ENCODE measurements around the gene RNF149. TPM values are rescaled to one million over a fixed set of nuclear protein-coding genes. Genes with fewer than 3 reads are reported as not detected.
"Not testable (repeated sequence)": the region's sequence is repeated elsewhere in the genome, so short reads cannot be mapped to it uniquely, and the experiment has no call there.

RNF149 gene
- total RNA-seq, 1 donor from 2014 or later = 39.9 TPM

- Histone ChIP-seq H3K9me3 (no peaks in the 10 kb centered on the region), H3K27ac (no peak overlapping the region), H3K36me3 (no peaks in the 10 kb centered on the region), H3K27me3 (no peaks in the 10 kb centered on the region), H3K4me3 (no peak overlapping the region), H3K4me1 (no peaks in the 10 kb centered on the region)
- intact Hi-C loops (cut with DNase I) = no loop called here
- no peak for DNase-seq (ENCODE audit: low spot score in 2 of 2)
- TF ChIP-seq, protein P1, sequence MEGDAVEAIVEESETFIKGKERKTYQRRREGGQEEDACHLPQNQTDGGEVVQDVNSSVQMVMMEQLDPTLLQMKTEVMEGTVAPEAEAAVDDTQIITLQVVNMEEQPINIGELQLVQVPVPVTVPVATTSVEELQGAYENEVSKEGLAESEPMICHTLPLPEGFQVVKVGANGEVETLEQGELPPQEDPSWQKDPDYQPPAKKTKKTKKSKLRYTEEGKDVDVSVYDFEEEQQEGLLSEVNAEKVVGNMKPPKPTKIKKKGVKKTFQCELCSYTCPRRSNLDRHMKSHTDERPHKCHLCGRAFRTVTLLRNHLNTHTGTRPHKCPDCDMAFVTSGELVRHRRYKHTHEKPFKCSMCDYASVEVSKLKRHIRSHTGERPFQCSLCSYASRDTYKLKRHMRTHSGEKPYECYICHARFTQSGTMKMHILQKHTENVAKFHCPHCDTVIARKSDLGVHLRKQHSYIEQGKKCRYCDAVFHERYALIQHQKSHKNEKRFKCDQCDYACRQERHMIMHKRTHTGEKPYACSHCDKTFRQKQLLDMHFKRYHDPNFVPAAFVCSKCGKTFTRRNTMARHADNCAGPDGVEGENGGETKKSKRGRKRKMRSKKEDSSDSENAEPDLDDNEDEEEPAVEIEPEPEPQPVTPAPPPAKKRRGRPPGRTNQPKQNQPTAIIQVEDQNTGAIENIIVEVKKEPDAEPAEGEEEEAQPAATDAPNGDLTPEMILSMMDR (IDR thresholded peaks at IDR 0.05) = no peak
These were observed 69.4 kb downstream of the RNF149 start for GRCh38 chr2:101238930-101239759.

DNA sequence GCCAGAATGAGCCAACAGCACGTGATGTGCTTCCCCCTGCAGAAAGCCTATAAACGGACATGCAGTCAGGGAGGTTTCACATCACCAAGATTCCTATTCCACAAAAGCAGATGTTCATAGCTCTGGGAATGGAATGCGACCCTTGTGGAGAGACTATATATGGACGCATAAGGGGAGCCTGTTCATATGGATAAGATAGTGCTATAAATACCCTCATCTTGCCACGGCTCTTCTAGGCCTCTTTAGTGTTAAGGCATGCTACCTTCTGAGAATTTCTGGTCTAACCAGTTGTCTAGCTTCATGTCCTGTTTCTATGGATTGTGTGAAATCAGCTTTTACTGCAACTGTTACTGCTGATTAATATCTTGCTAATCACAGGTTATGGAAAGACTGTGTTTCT lies 70.6 kb downstream of the RNF149 start:
- H3K36me3 ChIP-seq; H3K4me1 ChIP-seq; intact Hi-C loops (cut with DNase I); H3K27ac ChIP-seq; DNase-seq (ENCODE audit: low spot score in 2 of 2); H3K9me3 ChIP-seq; H3K4me3 ChIP-seq; H3K27me3 ChIP-seq: not testable (repeated sequence)

DNA sequence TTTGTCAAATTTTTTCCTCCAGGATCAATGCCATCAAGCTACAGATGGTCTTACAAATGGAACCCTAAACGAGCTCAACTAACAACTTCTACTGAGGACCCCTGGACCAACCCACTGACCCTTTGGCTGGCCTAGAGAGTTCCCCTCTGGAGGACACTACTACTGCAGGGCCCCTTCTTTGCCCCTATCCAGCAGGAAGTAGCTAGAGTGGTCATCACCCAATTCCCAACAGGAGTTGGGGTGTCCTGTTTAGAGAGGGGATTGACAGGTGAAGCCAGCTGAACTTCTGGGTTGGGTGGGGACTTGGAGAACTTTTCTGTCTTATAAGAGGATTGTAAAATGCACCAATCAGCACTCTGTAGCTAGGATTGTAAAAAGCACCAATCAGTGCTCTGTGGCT lies 72.5 kb downstream of the RNF149 start:
- H3K36me3 ChIP-seq; DNase-seq (ENCODE audit: low spot score in 2 of 2); H3K27ac ChIP-seq; H3K27me3 ChIP-seq; intact Hi-C loops (cut with DNase I); H3K9me3 ChIP-seq; H3K4me3 ChIP-seq; H3K4me1 ChIP-seq: not testable (repeated sequence)

DNA sequence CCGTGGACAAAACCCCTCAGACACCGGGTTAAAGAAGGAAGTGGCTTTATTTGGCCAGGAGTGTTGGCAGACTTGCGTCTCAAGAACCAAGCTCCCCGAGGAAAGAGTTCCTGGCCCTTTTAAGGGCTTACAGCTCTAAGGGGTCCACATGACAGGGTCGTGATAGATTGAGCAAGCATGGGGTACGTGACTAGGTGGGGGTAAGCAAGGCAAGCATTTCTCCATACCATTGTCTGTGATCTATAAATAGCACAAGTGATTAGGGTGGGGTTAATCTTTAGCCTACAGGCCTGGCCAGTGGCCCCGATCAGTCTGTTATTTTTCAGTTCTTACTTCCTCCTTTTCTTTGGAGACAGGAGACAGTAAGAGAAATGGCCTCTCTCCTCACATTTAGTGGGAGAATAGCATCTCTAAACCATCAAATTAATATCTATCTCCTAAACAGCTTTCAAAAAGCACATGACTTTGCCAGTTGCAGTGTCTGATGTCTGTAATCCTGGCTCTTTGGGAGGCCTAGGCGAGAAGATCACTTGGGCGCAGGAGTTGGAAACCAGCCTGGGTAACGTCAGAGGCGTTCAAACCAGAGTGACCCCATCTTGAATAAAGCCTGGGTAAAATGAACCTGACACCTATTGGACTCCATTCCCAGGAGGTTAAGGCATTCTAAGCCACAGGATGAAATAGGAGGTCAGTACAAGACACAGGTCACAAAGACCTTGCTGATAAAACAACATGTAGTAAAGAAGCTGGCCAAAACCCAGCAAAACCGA lies 74.1 kb downstream of the RNF149 start:
- Histone ChIP-seq H3K4me1 (no peaks in the 10 kb centered on the region), H3K4me3 (no peak overlapping the region), H3K27ac (no peak overlapping the region), H3K36me3 (no peaks in the 10 kb centered on the region), H3K9me3 (no peaks in the 10 kb centered on the region), H3K27me3 (no peaks in the 10 kb centered on the region)
- intact Hi-C loops (cut with DNase I) = no loop called here
- TF ChIP-seq, protein P1 (IDR thresholded peaks at IDR 0.05) = no peak
- DNase-seq (ENCODE audit: low spot score in 2 of 2) = no peak

DNA sequence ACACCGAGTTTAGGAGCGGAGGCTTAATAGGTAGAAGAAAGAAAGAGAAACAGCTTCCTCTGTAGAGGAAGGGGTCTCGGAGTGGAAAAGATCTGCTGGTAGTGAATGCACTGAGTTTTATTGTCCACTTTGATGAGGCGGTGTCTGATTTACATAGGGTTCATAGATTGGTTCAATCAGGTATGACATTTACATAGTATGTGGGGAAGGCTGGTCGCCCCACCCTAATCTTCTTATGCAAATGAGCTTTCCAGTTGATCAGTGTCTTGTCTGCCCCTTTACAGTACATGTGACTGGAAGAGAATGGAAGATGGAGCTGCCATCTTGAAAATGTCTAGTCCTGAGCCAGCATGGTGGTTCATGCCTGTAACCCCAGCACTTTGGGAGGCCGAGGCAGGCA lies 75.7 kb downstream of the RNF149 start:
- TF ChIP-seq, protein P1 (IDR thresholded peaks at IDR 0.05) = no peak
- Histone ChIP-seq H3K9me3 (no peaks in the 10 kb centered on the region), H3K4me1 (no peaks in the 10 kb centered on the region), H3K27me3 (no peaks in the 10 kb centered on the region), H3K27ac (no peak overlapping the region), H3K36me3 (no peaks in the 10 kb centered on the region), H3K4me3 (no peak overlapping the region)
- intact Hi-C loops (cut with DNase I) = no loop called here
- DNase-seq (ENCODE audit: low spot score in 2 of 2) = no peak

GRCh38 chr2:101231937-101232730 lies 76.4 kb downstream of the RNF149 start:
- Histone ChIP-seq H3K4me1 (no peaks in the 10 kb centered on the region), H3K4me3 (no peak overlapping the region), H3K36me3 (no peaks in the 10 kb centered on the region), H3K27ac (no peak overlapping the region), H3K9me3 (no peaks in the 10 kb centered on the region), H3K27me3 (no peaks in the 10 kb centered on the region)
- DNase-seq (ENCODE audit: low spot score in 2 of 2) = no peak
- TF ChIP-seq, protein P1 (IDR thresholded peaks at IDR 0.05) = no peak
- intact Hi-C loops (cut with DNase I) = no loop called here

Measured in ascending aorta (tissue), 2 donors.